Calu3 (cell line): ENCODE results near the gene DGUOK. TPM values are rescaled to one million over a fixed set of nuclear protein-coding genes. Genes with fewer than 3 reads are reported as not detected.

Experiments used
- BruUV-seq: library from RNA; stranded (reverse); fragments of 400-500 nt; replicated peaks from 2 replicates; lab custom pipeline; 2021; lab: Mats Ljungman, UMichigan
- CTCF ChIA-PET: fragments of 300-600 bp; sonication (Branson Sonifier 250); formaldehyde crosslinking; loops from one replicate; lab custom pipeline; 2022; ENCODE audit warnings: antibody characterized with exemption; lab: Charles Lee
- DNase-seq: peaks from one replicate; pipeline ENCODE4 v3.0.0; 2022
- H3K27ac Mint-ChIP-seq: one replicate; pipeline ENCODE4 v1.8.0; 2022; ENCODE audit warnings: mixed read lengths; ENCODE audit not compliant: unreplicated experiment
- H3K27me3 Mint-ChIP-seq: one replicate; pipeline ENCODE4 v1.8.0; 2022; ENCODE audit warnings: mixed read lengths; ENCODE audit not compliant: unreplicated experiment
- H3K36me3 Mint-ChIP-seq: one replicate; pipeline ENCODE4 v1.8.0; 2022; ENCODE audit warnings: mild to moderate bottlenecking, moderate library complexity, mixed read lengths; ENCODE audit not compliant: insufficient read depth, unreplicated experiment
- H3K4me1 Mint-ChIP-seq: one replicate; pipeline ENCODE4 v1.8.0; 2022; ENCODE audit warnings: mild to moderate bottlenecking, low read depth, mixed read lengths; ENCODE audit not compliant: unreplicated experiment
- H3K4me3 Mint-ChIP-seq: one replicate; pipeline ENCODE4 v1.8.0; 2022; ENCODE audit warnings: mild to moderate bottlenecking, low read depth, moderate library complexity, mixed read lengths; ENCODE audit not compliant: unreplicated experiment
- H3K9me3 Mint-ChIP-seq: one replicate; pipeline ENCODE4 v1.8.0; 2022; ENCODE audit warnings: low read depth, mixed read lengths; ENCODE audit not compliant: unreplicated experiment
- intact Hi-C: fragments of 100-400 bp; cut with micrococcal nuclease; formaldehyde crosslinking; loops from one replicate; pipeline ENCODE4 v1.10.0; 2022; ENCODE audit not compliant: unreplicated experiment
- total RNA-seq: library from RNA; stranded (reverse); gene quantifications from 2 replicates; pipeline ENCODE4 v1.2.3, GENCODE V29; 2022
- TF ChIP-seq, protein P1 (sequence below): fragments of 200-600 bp; IDR thresholded peaks from one replicate; pipeline ENCODE4 v1.8.0; 2022; ENCODE audit warnings: antibody characterized with exemption; ENCODE audit not compliant: unreplicated experiment

The DGUOK gene
- total RNA-seq, 1 experiment from 2014 or later, result 78.6 TPM

DNA sequence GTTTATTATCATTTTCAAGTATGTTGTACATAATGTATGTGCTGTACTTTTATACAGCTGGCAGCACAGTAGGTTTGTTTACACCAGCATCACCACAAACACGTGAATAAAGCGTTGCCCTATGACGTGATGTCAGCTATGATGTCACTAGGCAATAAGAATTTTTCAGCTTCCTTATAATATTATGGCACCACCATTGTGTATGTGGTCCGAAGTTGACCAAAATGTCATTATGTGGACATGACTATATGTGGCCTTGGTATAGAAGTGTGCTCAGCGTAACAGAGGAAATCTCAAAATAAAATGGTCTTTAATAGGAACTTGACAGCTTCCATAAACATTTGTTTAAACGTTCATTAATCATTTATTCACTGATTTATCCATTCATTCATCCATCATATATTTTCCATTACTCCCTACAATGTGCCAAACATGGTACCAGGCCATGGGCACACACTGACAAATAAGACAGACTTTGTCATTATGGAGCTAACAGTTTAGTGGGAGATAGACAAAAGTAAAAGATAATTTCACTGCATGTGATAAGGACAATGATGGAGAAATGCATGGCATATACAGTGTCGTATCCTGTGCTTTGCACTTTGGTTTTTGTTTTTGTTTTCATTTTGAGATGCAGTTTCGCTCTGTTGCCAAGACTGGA lies 15.0 kb upstream of the DGUOK start:
- Mint-ChIP-seq H3K36me3 (no peaks in the 10 kb centered on the region), H3K9me3 (no peaks in the 10 kb centered on the region), H3K27ac (no peak overlapping the region), H3K4me1 (no peaks in the 10 kb centered on the region), H3K27me3 (no peaks in the 10 kb centered on the region), H3K4me3 (no peak overlapping the region)
- BruUV-seq, result no TSS peak
- CTCF ChIA-PET, result interaction anchor here (1.3 kb wide), 1 partner anchor 9 kb away, joined by 3 read pairs; no protein-coding TSS in a partner anchor
- intact Hi-C loops, result no loop called here
- TF ChIP-seq, protein P1, sequence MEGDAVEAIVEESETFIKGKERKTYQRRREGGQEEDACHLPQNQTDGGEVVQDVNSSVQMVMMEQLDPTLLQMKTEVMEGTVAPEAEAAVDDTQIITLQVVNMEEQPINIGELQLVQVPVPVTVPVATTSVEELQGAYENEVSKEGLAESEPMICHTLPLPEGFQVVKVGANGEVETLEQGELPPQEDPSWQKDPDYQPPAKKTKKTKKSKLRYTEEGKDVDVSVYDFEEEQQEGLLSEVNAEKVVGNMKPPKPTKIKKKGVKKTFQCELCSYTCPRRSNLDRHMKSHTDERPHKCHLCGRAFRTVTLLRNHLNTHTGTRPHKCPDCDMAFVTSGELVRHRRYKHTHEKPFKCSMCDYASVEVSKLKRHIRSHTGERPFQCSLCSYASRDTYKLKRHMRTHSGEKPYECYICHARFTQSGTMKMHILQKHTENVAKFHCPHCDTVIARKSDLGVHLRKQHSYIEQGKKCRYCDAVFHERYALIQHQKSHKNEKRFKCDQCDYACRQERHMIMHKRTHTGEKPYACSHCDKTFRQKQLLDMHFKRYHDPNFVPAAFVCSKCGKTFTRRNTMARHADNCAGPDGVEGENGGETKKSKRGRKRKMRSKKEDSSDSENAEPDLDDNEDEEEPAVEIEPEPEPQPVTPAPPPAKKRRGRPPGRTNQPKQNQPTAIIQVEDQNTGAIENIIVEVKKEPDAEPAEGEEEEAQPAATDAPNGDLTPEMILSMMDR, result no peak
- no peak for DNase-seq

DNA sequence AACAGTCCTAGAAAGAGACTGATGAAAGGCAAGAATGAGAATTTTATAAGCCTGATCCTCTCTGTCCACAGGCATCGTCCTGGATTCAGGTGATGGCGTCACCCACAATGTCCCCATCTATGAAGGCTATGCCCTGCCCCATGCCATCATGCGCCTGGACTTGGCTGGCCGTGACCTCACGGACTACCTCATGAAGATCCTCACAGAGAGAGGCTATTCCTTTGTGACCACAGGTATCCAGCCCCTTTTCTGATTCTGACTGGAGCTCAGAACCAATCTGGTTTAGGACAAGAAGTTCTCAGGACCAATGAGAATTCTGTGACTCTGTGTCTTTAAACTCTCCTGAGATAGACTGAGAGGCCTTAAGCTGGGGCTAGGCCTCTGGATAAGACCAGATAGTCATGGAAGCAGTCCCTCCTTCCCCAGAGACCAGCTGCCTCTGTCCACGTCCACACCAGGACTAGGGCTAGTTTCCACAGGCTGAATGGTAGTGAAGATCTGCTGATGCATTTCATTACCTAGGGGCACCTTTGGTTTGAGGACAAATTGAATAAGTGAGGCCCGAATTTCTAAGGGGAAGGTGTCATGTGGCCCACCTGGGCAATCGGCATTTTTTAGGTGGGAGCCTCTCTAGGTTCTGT lies 13.1 kb upstream of the DGUOK start:
- Mint-ChIP-seq H3K36me3 (no peaks in the 10 kb centered on the region), H3K27me3 (no peaks in the 10 kb centered on the region), H3K27ac (no peak overlapping the region), H3K4me1 (no peaks in the 10 kb centered on the region), H3K4me3 (no peak overlapping the region), H3K9me3 (no peaks in the 10 kb centered on the region)
- intact Hi-C loops, result no loop called here
- BruUV-seq, result no TSS peak
- TF ChIP-seq, protein P1, result no peak
- DNase-seq, result no peak
- CTCF ChIA-PET, result interaction anchor here (0.7 kb wide), 1 partner anchor 12 kb away, joined by 6 read pairs; no protein-coding TSS in a partner anchor

DNA sequence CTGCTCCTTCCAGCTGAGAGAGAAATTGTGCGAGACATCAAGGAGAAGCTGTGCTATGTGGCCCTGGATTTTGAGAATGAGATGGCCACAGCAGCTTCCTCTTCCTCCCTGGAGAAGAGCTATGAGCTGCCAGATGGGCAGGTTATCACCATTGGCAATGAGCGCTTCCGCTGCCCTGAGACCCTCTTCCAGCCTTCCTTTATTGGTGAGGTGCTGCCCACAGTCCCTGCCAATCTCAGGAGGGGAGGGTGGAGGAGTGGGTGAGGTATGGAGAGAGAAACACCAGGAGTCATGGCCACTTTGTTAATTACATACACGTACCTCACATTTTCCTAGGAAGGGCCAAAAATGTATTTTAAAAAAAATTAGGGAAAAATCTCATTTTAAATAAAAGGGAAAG lies 12.0 kb upstream of the DGUOK start:
- CTCF ChIA-PET, result interaction anchor here (0.6 to 0.7 kb wide), 3 partner anchors 11 to 267 kb away, joined by 3 to 6 read pairs (median 3); no protein-coding TSS in a partner anchor
- no peaks in the 10 kb centered on the region for H3K9me3 Mint-ChIP-seq
- no peak overlapping the region for H3K27ac Mint-ChIP-seq
- H3K4me1 Mint-ChIP-seq, result no peaks in the 10 kb centered on the region
- DNase-seq, result no peak
- no peaks in the 10 kb centered on the region for H3K36me3 Mint-ChIP-seq
- intact Hi-C loops, result no loop called here
- TF ChIP-seq, protein P1, result no peak
- H3K4me3 Mint-ChIP-seq, result no peak overlapping the region
- BruUV-seq, result no TSS peak
- no peaks in the 10 kb centered on the region for H3K27me3 Mint-ChIP-seq

DNA sequence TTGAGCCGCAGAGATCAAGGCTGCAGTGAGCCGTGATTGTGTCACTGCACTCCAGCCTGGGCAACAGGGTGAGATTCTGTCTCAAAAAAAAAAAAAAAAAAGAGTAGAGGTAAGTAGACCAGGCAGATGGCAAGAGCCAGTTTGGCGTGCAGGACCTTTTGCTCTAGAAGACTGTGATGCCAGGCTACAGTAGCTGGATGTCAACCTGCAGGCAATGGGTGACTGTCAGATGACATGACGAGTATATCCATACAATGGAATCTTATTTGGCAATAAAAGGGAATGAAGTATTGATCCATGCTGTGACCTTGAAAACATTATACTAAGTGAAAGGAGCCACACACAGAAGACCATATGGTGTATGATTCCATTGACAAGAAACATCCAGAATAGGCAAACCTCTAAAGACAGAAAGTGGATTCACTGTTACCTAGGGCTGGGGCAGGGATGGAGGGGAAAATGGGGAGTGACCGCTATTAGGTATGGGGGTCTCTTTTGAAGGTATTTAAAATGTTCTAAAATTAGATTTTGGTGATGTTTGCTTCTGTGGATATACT lies 11.2 kb upstream of the DGUOK start:
- CTCF ChIA-PET, result interaction anchor here (0.7 kb wide), 1 partner anchor 88 kb away, joined by 4 read pairs; no protein-coding TSS in a partner anchor
- intact Hi-C loops, result no loop called here
- Mint-ChIP-seq H3K27me3 (no peaks in the 10 kb centered on the region), H3K9me3 (no peaks in the 10 kb centered on the region), H3K36me3 (no peaks in the 10 kb centered on the region), H3K4me1 (no peaks in the 10 kb centered on the region), H3K4me3 (no peak overlapping the region), H3K27ac (no peak overlapping the region)
- TF ChIP-seq, protein P1, result no peak
- no peak for DNase-seq
- no TSS peak for BruUV-seq
